Kasumi-1 (cell line): ENCODE measurements around the gene RASL10B.

ENCODE experiments used
- DNase-seq, 2 experiments: peaks; one replicate each; lab custom pipeline; 2025; lab: John Stamatoyannopoulos, UW

RASL10B gene

DNA sequence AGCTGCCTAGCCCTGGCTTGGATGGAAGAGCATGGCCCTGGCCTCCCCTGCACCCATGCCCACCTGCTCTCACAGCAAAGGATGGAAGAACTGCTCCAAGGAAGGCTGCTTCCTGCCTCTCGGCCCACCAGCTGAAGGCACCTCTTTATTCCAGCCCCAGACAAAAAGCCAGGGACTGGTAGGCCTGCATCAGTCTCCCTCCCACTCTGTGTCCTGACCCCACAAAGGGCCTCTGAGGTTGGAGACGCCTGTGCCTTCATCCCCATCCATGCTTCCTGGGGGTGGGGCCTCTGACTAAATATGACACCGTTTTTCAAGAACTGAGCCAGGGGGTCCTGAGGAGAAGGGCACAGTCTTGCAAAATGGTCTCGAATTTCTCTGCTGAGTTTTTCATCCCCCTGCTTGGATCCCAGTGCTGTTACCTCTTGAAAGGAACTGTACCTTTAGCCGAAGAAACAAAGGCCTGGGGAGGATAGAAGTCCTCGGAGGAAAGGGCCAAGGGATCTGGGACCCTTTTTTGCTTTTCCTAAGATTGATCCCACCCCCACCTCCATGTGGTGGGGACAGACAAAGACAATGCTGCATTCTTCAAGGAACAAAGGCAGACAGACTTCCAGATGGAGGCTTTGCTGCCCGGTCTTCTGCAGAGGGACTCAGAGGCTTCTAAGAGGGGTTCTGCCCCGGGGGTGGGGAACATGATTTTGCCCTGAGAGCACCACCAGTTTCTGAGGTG is 34.5 kb downstream of the RASL10B start:
- no peak for DNase-seq

DNA sequence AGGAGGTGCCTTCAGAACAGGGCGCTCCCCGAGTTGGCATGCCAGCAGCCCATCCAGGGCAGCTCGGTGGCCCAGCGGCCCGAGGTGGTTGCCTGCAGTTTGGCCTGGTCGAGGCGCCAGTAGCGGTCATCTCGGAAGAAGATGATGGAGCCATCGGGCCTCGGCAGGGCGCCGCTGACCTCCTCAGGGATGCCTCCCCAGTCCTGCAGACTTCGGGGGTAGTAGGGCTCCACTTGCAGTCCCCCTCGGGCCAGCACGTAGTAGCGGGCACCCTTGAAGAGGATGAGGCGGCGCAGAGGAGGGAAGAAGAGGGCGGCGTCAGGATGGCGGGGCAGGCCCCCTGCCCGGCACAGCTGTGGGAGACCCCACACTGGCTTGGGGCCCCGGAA is 35.0 kb downstream of the RASL10B start:
- DNase-seq: no peak

DNA sequence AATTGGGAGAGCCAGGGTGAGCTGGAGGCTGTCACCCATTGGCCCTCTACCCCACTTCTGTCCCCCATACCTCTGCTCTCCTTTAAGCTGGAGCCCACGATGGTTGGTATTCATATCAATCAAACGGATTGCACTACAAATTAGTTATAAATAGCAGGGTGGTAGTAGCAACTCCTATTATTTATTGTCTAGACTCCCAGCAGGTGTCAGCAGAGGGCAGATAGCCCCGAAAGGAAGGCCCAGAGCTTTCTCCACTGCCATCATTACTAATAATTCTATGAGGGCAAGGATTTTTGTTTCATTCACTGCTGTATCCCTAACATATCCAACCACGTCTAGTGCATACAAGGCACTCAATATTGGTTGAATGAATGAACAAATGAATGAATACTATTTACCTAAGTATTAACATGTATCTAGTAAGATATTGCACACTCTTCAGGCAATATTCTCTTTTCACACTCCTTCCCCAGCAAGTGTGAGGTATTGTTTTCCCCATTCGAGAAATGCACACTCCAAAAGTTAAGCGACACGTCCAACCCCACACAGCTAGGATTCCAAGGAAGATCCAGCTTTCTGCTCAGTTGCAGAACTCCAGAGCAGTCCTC is 35.6 kb downstream of the RASL10B start:
- peak; percentile 71 to 82 for DNase-seq

DNA sequence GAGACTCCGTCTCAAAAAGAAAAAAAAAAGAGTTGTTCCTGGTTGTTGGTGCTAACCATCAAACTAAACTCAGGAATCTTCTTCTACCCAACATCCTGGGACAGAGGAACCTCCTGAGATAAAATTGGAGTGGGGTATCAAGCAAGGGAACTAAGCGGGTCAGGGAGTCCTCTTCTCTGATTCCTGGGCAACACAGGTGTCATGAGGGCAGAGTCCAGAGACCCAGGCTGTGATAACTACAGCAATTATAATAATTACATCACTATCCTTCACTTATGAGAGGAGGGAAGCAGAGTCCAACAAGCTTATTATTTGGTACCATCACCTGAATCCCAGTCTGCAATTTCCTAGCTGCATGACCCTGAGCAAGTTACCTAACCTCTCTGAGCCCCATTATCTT is 37.4 kb downstream of the RASL10B start:
- no peak for DNase-seq

DNA sequence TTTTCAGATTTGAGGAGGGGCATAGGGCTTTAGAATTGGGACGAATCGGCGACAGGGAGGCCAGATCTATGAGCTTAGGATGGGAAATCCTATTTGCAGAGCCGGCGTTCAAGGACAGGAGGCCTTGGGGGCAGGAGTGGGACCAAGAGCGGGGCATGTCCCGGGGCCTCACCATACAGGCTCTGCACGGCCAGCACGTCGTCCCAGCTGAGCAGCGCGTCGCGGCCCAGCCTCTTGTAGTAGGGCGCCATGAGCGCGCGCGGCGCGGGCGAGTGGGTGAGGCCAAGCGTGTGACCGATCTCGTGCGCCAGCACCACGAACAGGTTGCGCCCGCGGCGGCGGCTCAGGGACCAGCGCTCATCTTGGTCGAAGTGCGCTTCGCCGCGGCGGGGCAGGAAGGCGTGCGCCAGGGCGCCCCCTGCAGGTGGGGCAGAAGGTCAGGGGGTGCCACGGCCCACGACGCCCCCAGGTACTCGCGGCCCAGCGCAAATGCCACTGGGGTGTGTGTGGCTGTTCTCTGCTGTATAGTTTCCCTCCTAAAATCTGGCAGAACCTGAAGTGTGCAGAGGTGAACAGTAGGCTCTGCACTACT is 38.6 kb downstream of the RASL10B start:
- no peak for DNase-seq

- no peak for DNase-seq
Observed at GRCh38 chr17:35773129-35773528, 41.7 kb downstream of the RASL10B start.

GRCh38 chr17:35773679-35774425 is 42.4 kb downstream of the RASL10B start:
- DNase-seq: peak; percentile 40 to 53

- no peak for DNase-seq
Observed at GRCh38 chr17:35774499-35774898, 43.1 kb downstream of the RASL10B start.

DNA sequence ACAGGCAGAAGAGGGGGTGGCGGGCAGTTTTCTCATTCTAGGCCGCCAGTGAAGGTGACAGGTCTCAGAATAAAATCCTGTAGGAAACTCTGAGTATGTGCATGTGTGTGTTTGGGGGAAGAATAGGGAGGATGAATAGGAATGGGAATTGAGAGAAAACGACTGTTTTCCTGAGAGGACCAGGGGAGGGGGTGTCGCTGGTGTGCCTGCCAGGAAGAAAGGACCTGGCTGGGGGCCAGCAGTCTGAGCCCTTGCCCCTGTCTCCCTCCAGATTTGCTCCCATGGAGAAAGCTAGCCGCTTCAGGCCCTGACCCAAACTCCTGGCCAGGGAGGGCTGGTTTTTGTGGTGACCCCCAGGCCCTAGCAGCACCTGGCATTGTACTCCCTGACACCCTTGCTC is 43.6 kb downstream of the RASL10B start:
- DNase-seq: no peak

- peak; percentile 61 to 67 for DNase-seq
Observed at GRCh38 chr17:35775583-35775982, 44.1 kb downstream of the RASL10B start.

GRCh38 chr17:35778641-35779196 is 47.3 kb downstream of the RASL10B start:
- DNase-seq: no peak

DNA sequence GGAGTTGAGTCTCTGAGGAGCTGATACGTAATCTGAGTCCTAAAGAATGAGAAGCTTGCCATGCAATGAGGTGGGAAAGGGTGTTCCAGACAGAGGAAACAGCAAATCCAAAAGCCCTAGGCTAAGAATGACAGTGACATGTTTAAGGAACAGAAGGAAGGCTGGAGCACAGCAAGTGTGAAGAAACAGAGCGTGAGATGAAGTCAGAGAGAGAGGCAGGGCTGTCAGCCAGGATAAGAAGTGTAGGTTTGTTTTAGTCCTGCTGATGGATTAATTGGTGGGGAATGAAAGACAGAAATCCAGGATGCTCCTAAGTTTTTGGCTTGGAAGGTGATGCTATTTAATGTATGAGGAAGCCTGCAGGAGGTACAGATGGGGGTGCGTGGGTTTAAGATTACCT is 49.5 kb downstream of the RASL10B start:
- no peak for DNase-seq

GRCh38 chr17:35784895-35785294 is 53.5 kb downstream of the RASL10B start:
- DNase-seq: no peak

- no peak for DNase-seq
Observed at GRCh38 chr17:35786941-35787432, 55.5 kb downstream of the RASL10B start.

GRCh38 chr17:35788477-35789368 is 57.3 kb downstream of the RASL10B start:
- DNase-seq: no peak

GRCh38 chr17:35790841-35791240 is 59.4 kb downstream of the RASL10B start:
- no peak for DNase-seq

- no peak for DNase-seq
Observed at GRCh38 chr17:35791681-35792350, 60.4 kb downstream of the RASL10B start.
